H9 (cell line): ENCODE data around the gene POU5F1. TPM values are rescaled to one million over a fixed set of nuclear protein-coding genes. Genes with fewer than 3 reads are reported as not detected.

Source experiments
- DNase-seq: peaks from one replicate; pipeline ENCODE4 v3.0.0-alpha.2; 2017
- H2AFZ ChIP-seq: one replicate; pipeline ENCODE4 v1.6.1; 2013; ENCODE audit warnings: mild to moderate bottlenecking, low read length, control low read depth, moderate library complexity
- H2AK5ac ChIP-seq: 2 replicates; pipeline ENCODE4 v1.6.1; 2013; ENCODE audit warnings: low read length, control low read depth, mixed read lengths; ENCODE audit not compliant: insufficient read length
- H2BK120ac ChIP-seq: one replicate; pipeline ENCODE4 v1.6.1; 2013; ENCODE audit warnings: low read depth, mild to moderate bottlenecking, low read length, control low read depth, inconsistent platforms; ENCODE audit not compliant: poor library complexity, severe bottlenecking
- H2BK12ac ChIP-seq: 2 replicates; pipeline ENCODE4 v1.6.1; 2013; ENCODE audit warnings: low read length, control low read depth, mixed read lengths, low read depth; ENCODE audit not compliant: insufficient read length
- H2BK15ac ChIP-seq: 2 replicates; pipeline ENCODE4 v1.6.1; 2013; ENCODE audit warnings: low read depth, low read length, control low read depth
- H2BK20ac ChIP-seq: one replicate; pipeline ENCODE4 v1.6.1; 2013; ENCODE audit warnings: low read depth, mild to moderate bottlenecking, low read length, control low read depth, inconsistent platforms; ENCODE audit not compliant: poor library complexity, severe bottlenecking
- H2BK5ac ChIP-seq: 2 replicates; pipeline ENCODE4 v1.6.1; 2013; ENCODE audit warnings: low read length, control low read depth, mixed read lengths; ENCODE audit not compliant: insufficient read length
- H3K14ac ChIP-seq: 2 replicates; pipeline ENCODE4 v1.6.1; 2013; ENCODE audit warnings: low read length, control low read depth; ENCODE audit not compliant: insufficient read depth
- H3K18ac ChIP-seq: 2 replicates; pipeline ENCODE4 v1.6.1; 2013; ENCODE audit warnings: low read depth, mild to moderate bottlenecking, mixed read lengths, low read length, control low read depth; ENCODE audit not compliant: insufficient read length
- H3K23ac ChIP-seq: 2 replicates; pipeline ENCODE4 v1.6.1; 2013; ENCODE audit warnings: low read length, control low read depth, mixed read lengths, low read depth; ENCODE audit not compliant: insufficient read length
- H3K23me2 ChIP-seq: 2 replicates; pipeline ENCODE4 v1.6.1; 2013; ENCODE audit warnings: low read depth, mild to moderate bottlenecking, mixed read lengths, low read length, control low read depth; ENCODE audit not compliant: insufficient read length, poor library complexity, severe bottlenecking
- H3K27ac ChIP-seq: 2 replicates; pipeline ENCODE4 v1.5.1; 2013; ENCODE audit warnings: low read length, control low read depth, mixed read lengths, low read depth; ENCODE audit not compliant: insufficient read length
- H3K27me3 ChIP-seq: 2 replicates; pipeline ENCODE4 v1.6.1; 2013; ENCODE audit warnings: low read length, control low read depth, inconsistent platforms; ENCODE audit not compliant: insufficient read depth
- H3K4ac ChIP-seq: 2 replicates; pipeline ENCODE4 v1.6.1; 2013; ENCODE audit warnings: low read depth, mild to moderate bottlenecking, control low read depth, inconsistent platforms, low read length, moderate library complexity
- H3K4me1 ChIP-seq: 2 replicates; pipeline ENCODE4 v1.6.1; 2013; ENCODE audit warnings: low read length, control low read depth, inconsistent platforms; ENCODE audit not compliant: insufficient read depth
- H3K4me2 ChIP-seq: 2 replicates; pipeline ENCODE4 v1.6.1; 2013; ENCODE audit warnings: low read length, control low read depth, mixed read lengths; ENCODE audit not compliant: insufficient read length, insufficient read depth
- H3K56ac ChIP-seq: 2 replicates; pipeline ENCODE4 v1.6.1; 2013; ENCODE audit warnings: low read depth, mild to moderate bottlenecking, mixed read lengths, low read length, control low read depth; ENCODE audit not compliant: insufficient read length
- H3K79me1 ChIP-seq: 2 replicates; pipeline ENCODE4 v1.6.1; 2013; ENCODE audit warnings: low read depth, mild to moderate bottlenecking, moderate library complexity, low read length, control low read depth, inconsistent platforms; ENCODE audit not compliant: insufficient read depth, poor library complexity, severe bottlenecking
- H3K79me2 ChIP-seq: 2 replicates; pipeline ENCODE4 v1.6.1; 2013; ENCODE audit warnings: low read length, control low read depth, inconsistent platforms; ENCODE audit not compliant: insufficient read depth
- H3K9ac ChIP-seq: 2 replicates; pipeline ENCODE4 v1.6.1; 2013; ENCODE audit warnings: low read length, control low read depth, mixed read lengths; ENCODE audit not compliant: insufficient read length; ENCODE audit errors: extremely low read depth
- H3K9me3 ChIP-seq: one replicate; pipeline ENCODE4 v1.6.1; 2013; ENCODE audit warnings: low read depth, low read length, inconsistent platforms; ENCODE audit not compliant: control insufficient read depth
- H3T11ph ChIP-seq: one replicate; pipeline ENCODE4 v1.6.1; 2013; ENCODE audit warnings: mild to moderate bottlenecking, low read length, control low read depth, inconsistent platforms
- H4K20me1 ChIP-seq: one replicate; pipeline ENCODE4 v1.6.1; 2013; ENCODE audit not compliant: control insufficient read depth, insufficient read length, insufficient read depth
- H4K5ac ChIP-seq: 2 replicates; pipeline ENCODE4 v1.6.1; 2013; ENCODE audit warnings: low read depth, mild to moderate bottlenecking, mixed read lengths, low read length, control low read depth; ENCODE audit not compliant: insufficient read length
- H4K8ac ChIP-seq: replicated peaks from 2 replicates; pipeline ENCODE4 v1.6.1; 2013; ENCODE audit warnings: low read length, control low read depth, mixed read lengths, low read depth; ENCODE audit not compliant: insufficient read length
- H4K91ac ChIP-seq: 2 replicates; pipeline ENCODE4 v1.6.1; 2013; ENCODE audit warnings: low read depth, mild to moderate bottlenecking, moderate library complexity, mixed read lengths, low read length, control low read depth; ENCODE audit not compliant: insufficient read length
- H3K27ac Mint-ChIP-seq, 3 experiments: 2 replicates in 2 of 3; 3 replicates in 1 of 3; pipeline ENCODE4 v1.8.0; 2020 to 2021; ENCODE audit warnings: mixed read lengths in 3 of 3, mild to moderate bottlenecking in 1 of 3, moderate library complexity in 1 of 3
- H3K27me3 Mint-ChIP-seq: 2 replicates; pipeline ENCODE4 v1.8.0; 2021; ENCODE audit warnings: low read depth, mild to moderate bottlenecking, moderate library complexity, mixed read lengths
- H3K36me3 Mint-ChIP-seq, 3 experiments: 2 replicates in 2 of 3; 3 replicates in 1 of 3; pipeline ENCODE4 v1.8.0; 2020 to 2021; ENCODE audit warnings: low read depth in 3 of 3, mixed read lengths in 3 of 3; ENCODE audit not compliant: insufficient read depth in 1 of 3
- H3K4me1 Mint-ChIP-seq, 2 experiments: 2 replicates each; pipeline ENCODE4 v1.8.0; 2020; ENCODE audit warnings: mixed read lengths in 2 of 2
- H3K4me3 Mint-ChIP-seq, 2 experiments: 2 replicates in 1 of 2; 3 replicates in 1 of 2; pipeline ENCODE4 v1.8.0; 2020 to 2021; ENCODE audit warnings: mild to moderate bottlenecking in 2 of 2, mixed read lengths in 2 of 2, moderate library complexity in 1 of 2
- H3K9me3 Mint-ChIP-seq, 2 experiments: 2 replicates in 1 of 2; 3 replicates in 1 of 2; pipeline ENCODE4 v1.8.0; 2020; ENCODE audit warnings: mild to moderate bottlenecking in 2 of 2, mixed read lengths in 2 of 2, moderate library complexity in 1 of 2
- WGBS: extraction: QIAGEN DNeasy Blood & Tissue Kit; methylation state at CpG from one replicate; pipeline ENCODE4 v1.1.7; 2013; ENCODE audit warnings: missing lambda C conversion rate, low lambda C conversion rate, mixed read lengths; ENCODE audit not compliant: insufficient read length; ENCODE audit errors: extremely low coverage; 5-methylcytosine and 5-hydroxymethylcytosine counted together
- total RNA-seq: library from RNA; stranded (reverse); gene quantifications from 2 replicates; pipeline ENCODE4 v1.2.1, GENCODE V29; 2021
- TF ChIP-seq, protein P1 (sequence below): fragments of 200-600 bp; sonication (generic); conservative IDR thresholded peaks from 3 replicates; pipeline ENCODE4 v1.8.0; 2021; ENCODE audit warnings: antibody characterized with exemption, mild to moderate bottlenecking

Gene POU5F1
- total RNA-seq, 1 experiment from 2014 or later: 2,134 TPM

GRCh38 chr6:31144970-31145340, 25.5 kb downstream of the POU5F1 start:
- H3K9me3 Mint-ChIP-seq: no peaks in the 10 kb centered on the region
- H3K4me1 Mint-ChIP-seq: peaks cover 22 to 24% of the 10 kb centered on the region in 2 experiments
- Histone ChIP-seq H3K4me1 (no peaks in the 10 kb centered on the region), H3K56ac (no peak overlapping the region), H2BK12ac (no peak overlapping the region), H2BK20ac (no peak overlapping the region), H3K9ac (no peak overlapping the region), H3K4ac (no peak overlapping the region), H4K8ac (no peak overlapping the region), H3K23ac (no peak overlapping the region), H3K27ac (no peak overlapping the region), H3K79me1 (no peaks in the 10 kb centered on the region), H2BK15ac (no peak overlapping the region), H4K5ac (no peak overlapping the region), H3K23me2 (no peaks in the 10 kb centered on the region), H4K20me1 (no peaks in the 10 kb centered on the region), H2BK5ac (no peak overlapping the region), H2AFZ (no peak overlapping the region), H3T11ph (no peak overlapping the region), H2AK5ac (no peak overlapping the region), H4K91ac (no peak overlapping the region), H3K4me2 (no peak overlapping the region), H3K18ac (no peak overlapping the region), H3K9me3 (no peaks in the 10 kb centered on the region), H3K14ac (no peak overlapping the region), H3K27me3 (no peaks in the 10 kb centered on the region), H3K79me2 (no peaks in the 10 kb centered on the region), H2BK120ac (no peak overlapping the region)
- DNase-seq: no peak
- no peaks in the 10 kb centered on the region; the same call in 1 of the 2 replicates for H3K27me3 Mint-ChIP-seq
- no peak overlapping the region for H3K4me3 Mint-ChIP-seq
- WGBS: no CpG with 5 or more reads among the region's 11 CpGs
- H3K27ac Mint-ChIP-seq: no peak overlapping the region
- H3K36me3 Mint-ChIP-seq: peaks cover 25 to 62% (median 59%) of the 10 kb centered on the region in 3 experiments
- TF ChIP-seq, protein P1, sequence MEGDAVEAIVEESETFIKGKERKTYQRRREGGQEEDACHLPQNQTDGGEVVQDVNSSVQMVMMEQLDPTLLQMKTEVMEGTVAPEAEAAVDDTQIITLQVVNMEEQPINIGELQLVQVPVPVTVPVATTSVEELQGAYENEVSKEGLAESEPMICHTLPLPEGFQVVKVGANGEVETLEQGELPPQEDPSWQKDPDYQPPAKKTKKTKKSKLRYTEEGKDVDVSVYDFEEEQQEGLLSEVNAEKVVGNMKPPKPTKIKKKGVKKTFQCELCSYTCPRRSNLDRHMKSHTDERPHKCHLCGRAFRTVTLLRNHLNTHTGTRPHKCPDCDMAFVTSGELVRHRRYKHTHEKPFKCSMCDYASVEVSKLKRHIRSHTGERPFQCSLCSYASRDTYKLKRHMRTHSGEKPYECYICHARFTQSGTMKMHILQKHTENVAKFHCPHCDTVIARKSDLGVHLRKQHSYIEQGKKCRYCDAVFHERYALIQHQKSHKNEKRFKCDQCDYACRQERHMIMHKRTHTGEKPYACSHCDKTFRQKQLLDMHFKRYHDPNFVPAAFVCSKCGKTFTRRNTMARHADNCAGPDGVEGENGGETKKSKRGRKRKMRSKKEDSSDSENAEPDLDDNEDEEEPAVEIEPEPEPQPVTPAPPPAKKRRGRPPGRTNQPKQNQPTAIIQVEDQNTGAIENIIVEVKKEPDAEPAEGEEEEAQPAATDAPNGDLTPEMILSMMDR: no peak
